ENCODE measurements around the gene TESK2.

The TESK2 gene

DNA sequence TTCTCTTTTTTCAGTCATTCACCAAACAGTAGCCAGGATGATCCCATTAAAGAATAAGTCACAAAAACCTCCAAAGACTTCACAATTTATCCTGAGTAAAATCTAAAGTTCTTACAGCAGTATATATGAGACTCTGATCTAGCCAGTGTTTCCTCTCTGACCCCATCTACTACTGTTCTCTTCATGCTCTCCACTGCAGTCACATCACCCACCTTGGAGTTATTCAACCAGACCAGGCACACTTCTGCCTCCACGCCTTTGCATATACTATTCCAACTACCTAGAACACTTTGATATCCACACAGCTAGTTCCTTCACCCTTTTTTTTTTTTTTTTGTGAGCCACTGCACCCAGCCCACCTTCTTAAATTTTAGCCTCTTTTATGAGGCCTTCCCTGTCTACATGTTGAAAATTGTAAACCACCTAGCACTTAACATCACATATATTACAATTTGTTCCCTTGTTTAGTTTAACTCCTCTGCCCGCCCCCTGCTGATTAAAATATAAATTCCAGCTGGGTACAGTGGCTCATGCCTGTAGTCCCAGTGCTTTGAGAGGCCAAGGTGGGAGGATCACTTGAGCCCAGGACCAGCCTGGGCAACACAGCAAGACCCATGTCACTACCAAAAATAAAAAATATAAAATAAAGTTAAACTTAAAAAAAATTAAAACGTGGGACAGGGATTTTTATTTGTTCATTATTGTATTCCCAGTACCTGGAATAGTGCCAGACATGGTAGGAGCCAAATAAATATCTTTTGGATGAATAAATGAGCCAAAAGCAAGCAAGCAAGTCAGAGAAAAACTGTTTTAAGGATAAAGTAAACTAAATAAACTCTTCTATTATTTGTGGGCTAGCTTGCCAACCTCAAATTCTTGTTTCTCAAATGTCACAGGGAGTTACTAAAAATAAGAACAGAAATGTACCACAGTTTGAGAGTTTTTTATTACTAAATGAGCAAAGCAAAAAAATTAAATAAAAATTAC lies 115.6 kb downstream of the TESK2 start:
- H3K27ac ChIP-seq, result no peak overlapping the region
- no peak overlapping the region for H3K9ac ChIP-seq
- no peaks in the 10 kb centered on the region for H3K79me2 ChIP-seq
- no peaks in the 10 kb centered on the region for H3K27me3 ChIP-seq (ENCODE audit: control insufficient read depth, insufficient read depth, low read length)
- no peak overlapping the region for H3K4me2 ChIP-seq (ENCODE audit: low read length)
- no peak overlapping the region for H3K4me3 ChIP-seq (ENCODE audit: low read depth, low read length)
- TF ChIP-seq, protein P1, sequence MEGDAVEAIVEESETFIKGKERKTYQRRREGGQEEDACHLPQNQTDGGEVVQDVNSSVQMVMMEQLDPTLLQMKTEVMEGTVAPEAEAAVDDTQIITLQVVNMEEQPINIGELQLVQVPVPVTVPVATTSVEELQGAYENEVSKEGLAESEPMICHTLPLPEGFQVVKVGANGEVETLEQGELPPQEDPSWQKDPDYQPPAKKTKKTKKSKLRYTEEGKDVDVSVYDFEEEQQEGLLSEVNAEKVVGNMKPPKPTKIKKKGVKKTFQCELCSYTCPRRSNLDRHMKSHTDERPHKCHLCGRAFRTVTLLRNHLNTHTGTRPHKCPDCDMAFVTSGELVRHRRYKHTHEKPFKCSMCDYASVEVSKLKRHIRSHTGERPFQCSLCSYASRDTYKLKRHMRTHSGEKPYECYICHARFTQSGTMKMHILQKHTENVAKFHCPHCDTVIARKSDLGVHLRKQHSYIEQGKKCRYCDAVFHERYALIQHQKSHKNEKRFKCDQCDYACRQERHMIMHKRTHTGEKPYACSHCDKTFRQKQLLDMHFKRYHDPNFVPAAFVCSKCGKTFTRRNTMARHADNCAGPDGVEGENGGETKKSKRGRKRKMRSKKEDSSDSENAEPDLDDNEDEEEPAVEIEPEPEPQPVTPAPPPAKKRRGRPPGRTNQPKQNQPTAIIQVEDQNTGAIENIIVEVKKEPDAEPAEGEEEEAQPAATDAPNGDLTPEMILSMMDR (IDR thresholded peaks at IDR 0.05), result no peak
- no peaks in the 10 kb centered on the region for H3K36me3 ChIP-seq (ENCODE audit: control insufficient read depth, insufficient read depth, low read length)
- no peak overlapping the region for H2AFZ ChIP-seq
- H3K4me1 ChIP-seq, result no peaks in the 10 kb centered on the region
- no peaks in the 10 kb centered on the region for H3K9me3 ChIP-seq (ENCODE audit: control insufficient read depth, low read length)

DNA sequence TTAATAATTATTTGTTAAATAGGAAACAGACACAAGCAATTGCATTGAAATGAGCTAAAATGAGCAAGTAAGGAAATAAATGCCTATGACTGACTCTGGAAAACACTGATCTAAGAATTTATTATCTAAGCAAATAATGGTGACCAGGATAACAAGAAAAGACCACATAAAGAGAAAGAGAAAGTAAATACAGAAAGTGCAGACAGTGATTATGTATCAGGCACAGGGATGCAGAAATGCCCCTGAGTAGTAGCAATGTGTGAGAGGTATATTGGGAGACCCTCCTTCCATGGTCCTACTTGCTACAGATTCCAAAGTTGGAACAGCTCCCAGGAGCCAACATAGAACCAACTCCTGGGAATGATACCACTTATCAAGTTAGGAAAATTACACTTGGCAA lies 117.4 kb downstream of the TESK2 start:
- Histone ChIP-seq H3K9me3 (ENCODE audit: control insufficient read depth, low read length) (no peaks in the 10 kb centered on the region), H2AFZ (no peak overlapping the region), H3K79me2 (no peaks in the 10 kb centered on the region), H3K4me1 (no peaks in the 10 kb centered on the region), H3K4me2 (ENCODE audit: low read length) (no peak overlapping the region), H3K9ac (no peak overlapping the region), H3K36me3 (ENCODE audit: control insufficient read depth, insufficient read depth, low read length) (no peaks in the 10 kb centered on the region), H3K4me3 (ENCODE audit: low read depth, low read length) (no peak overlapping the region), H3K27ac (no peak overlapping the region), H3K27me3 (ENCODE audit: control insufficient read depth, insufficient read depth, low read length) (no peaks in the 10 kb centered on the region)
- TF ChIP-seq, protein P1 (IDR thresholded peaks at IDR 0.05), result no peak

DNA sequence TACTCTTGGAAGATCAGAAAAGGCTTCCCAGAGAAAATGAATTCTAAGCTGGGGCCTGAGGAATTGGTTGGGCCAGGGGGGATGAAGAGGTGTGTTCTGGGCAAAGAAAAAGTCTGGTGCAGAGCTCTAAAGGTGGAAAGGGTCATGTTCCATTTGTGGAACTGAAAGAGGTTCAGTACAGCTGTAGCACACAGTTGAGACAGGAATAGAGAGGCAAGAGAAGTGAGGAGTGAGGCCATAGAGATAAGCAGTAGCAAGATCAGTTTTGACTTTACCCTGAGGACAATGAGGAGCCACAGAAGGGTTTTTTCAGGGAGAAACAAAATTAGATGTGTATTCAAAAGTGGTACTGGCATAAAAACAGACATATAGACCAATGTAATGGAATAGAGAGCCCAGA lies 120.4 kb downstream of the TESK2 start:
- Histone ChIP-seq H3K9ac (no peak overlapping the region), H3K4me2 (ENCODE audit: low read length) (no peak overlapping the region), H3K36me3 (ENCODE audit: control insufficient read depth, insufficient read depth, low read length) (no peaks in the 10 kb centered on the region), H3K4me3 (ENCODE audit: low read depth, low read length) (no peak overlapping the region), H3K79me2 (no peaks in the 10 kb centered on the region), H3K27me3 (ENCODE audit: control insufficient read depth, insufficient read depth, low read length) (no peaks in the 10 kb centered on the region), H3K4me1 (no peaks in the 10 kb centered on the region), H3K9me3 (ENCODE audit: control insufficient read depth, low read length) (no peaks in the 10 kb centered on the region), H2AFZ (no peak overlapping the region), H3K27ac (no peak overlapping the region)
- TF ChIP-seq, protein P1 (IDR thresholded peaks at IDR 0.05), result no peak

DNA sequence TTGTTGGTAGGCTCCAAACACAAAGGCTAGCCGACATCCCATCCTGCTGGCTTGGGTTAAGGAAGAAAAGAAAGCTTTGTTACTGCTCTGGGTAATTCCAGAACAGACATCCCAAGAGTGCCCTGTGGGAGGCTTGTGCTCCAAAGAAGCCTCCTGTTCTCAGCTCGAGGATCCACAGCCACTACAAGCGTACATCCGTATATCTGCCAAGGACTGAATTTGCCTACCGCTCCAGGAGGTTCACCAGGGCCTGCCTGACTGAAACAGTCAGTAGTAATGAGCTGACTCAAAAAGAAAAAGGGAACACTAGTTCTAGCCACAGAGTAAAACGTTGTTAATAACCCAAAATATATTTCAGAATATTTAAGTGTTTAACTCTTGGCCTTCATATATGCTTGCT lies 125.9 kb downstream of the TESK2 start:
- Histone ChIP-seq H3K36me3 (ENCODE audit: control insufficient read depth, insufficient read depth, low read length) (no peaks in the 10 kb centered on the region), H2AFZ (no peak overlapping the region), H3K4me1 (peaks cover 6% of the 10 kb centered on the region), H3K9me3 (ENCODE audit: control insufficient read depth, low read length) (no peaks in the 10 kb centered on the region), H3K27ac (no peak overlapping the region), H3K4me3 (ENCODE audit: low read depth, low read length) (no peak overlapping the region), H3K79me2 (no peaks in the 10 kb centered on the region), H3K27me3 (ENCODE audit: control insufficient read depth, insufficient read depth, low read length) (no peaks in the 10 kb centered on the region), H3K9ac (no peak overlapping the region), H3K4me2 (ENCODE audit: low read length) (no peak overlapping the region)
- TF ChIP-seq, protein P1 (IDR thresholded peaks at IDR 0.05), result no peak
